K562 (cell line): ENCODE measurements around the gene FKBP1B. TPM values are rescaled to one million over a fixed set of nuclear protein-coding genes. Genes with fewer than 3 reads are reported as not detected.

Experiments used
- ATF7 ChIP-seq: fragments of 450-650 bp; IDR thresholded peaks from 2 replicates; pipeline ENCODE4 v1.7.1; 2014; ENCODE audit warnings: mild to moderate bottlenecking, moderate library complexity
- CC2D1A ChIP-seq: fragments of 450-650 bp; IDR thresholded peaks from 2 replicates; pipeline ENCODE4 v1.6.1; 2017; ENCODE audit warnings: mild to moderate bottlenecking
- ETV5 ChIP-seq: sonication (generic); formaldehyde crosslinking; IDR thresholded peaks from 2 replicates; pipeline ENCODE4 v1.4.0; 2020; ENCODE audit warnings: low read depth, mild to moderate bottlenecking, missing genetic modification reagents
- HDAC3 ChIP-seq: fragments of 450-650 bp; IDR thresholded peaks from 2 replicates; pipeline ENCODE4 v1.6.1; 2018; ENCODE audit warnings: borderline replicate concordance, mild to moderate bottlenecking, moderate library complexity; ENCODE audit not compliant: partially characterized antibody
- IRF2 ChIP-seq: sonication (generic); formaldehyde crosslinking; IDR thresholded peaks from 2 replicates; pipeline ENCODE4 v1.8.1; 2022; ENCODE audit warnings: mild to moderate bottlenecking, missing genetic modification reagents
- JUND ChIP-seq, 2 experiments: IDR thresholded peaks; 2 replicates in 1 of 2; 3 replicates in 1 of 2; pipeline ENCODE4 v1.6.1; 2011; ENCODE audit warnings: borderline replicate concordance in 2 of 2, low read depth in 2 of 2, low read length in 2 of 2, improper control_type of control experiment in 1 of 2, missing biosample characterization in 1 of 2, missing genetic modification characterization in 1 of 2, missing genetic modification reagents in 1 of 2
- KDM2B ChIP-seq: fragments of 250-450 bp; sonication (Bioruptor Pico); IDR thresholded peaks from 2 replicates; pipeline ENCODE4 v1.8.0; 2021; ENCODE audit warnings: mild to moderate bottlenecking, moderate library complexity
- L3MBTL2 ChIP-seq: fragments of 450-650 bp; IDR thresholded peaks from 2 replicates; pipeline ENCODE4 v1.6.1; 2016; ENCODE audit warnings: mild to moderate bottlenecking, moderate library complexity
- SMARCC2 ChIP-seq: fragments of 450-650 bp; IDR thresholded peaks from 2 replicates; pipeline ENCODE4 v1.6.1; 2017; ENCODE audit warnings: antibody characterized with exemption, moderate library complexity, mild to moderate bottlenecking, low read depth
- STAT5B ChIP-seq: fragments of 250-450 bp; sonication (Bioruptor Pico); IDR thresholded peaks from 2 replicates; pipeline ENCODE4 v1.8.0; 2021; ENCODE audit warnings: mild to moderate bottlenecking, inconsistent platforms
- TAF1 ChIP-seq: IDR thresholded peaks from 2 replicates; pipeline ENCODE4 v1.6.1; 2011; ENCODE audit warnings: mild to moderate bottlenecking, low read length, moderate library complexity; ENCODE audit not compliant: insufficient read depth, control insufficient read depth, severe bottlenecking; ENCODE audit errors: extremely low read depth
- TARDBP ChIP-seq: fragments of 450-650 bp; IDR thresholded peaks from 2 replicates; pipeline ENCODE4 v1.6.1; 2016
- TCF7L2 ChIP-seq: fragments of 150-350 bp; IDR thresholded peaks from 2 replicates; pipeline ENCODE4 v1.6.1; 2016; ENCODE audit warnings: low read depth, mild to moderate bottlenecking, low read length, moderate library complexity
- polyA plus RNA-seq, 8 experiments: library from polyadenylated mRNA; depleted of rRNA in 4 of 8; stranded (reverse) in 5 of 8; unstranded in 3 of 8; fragments of >200 nt; fragmentation: Nextera tagmentation in 2 of 8; fragmentation: Illumina TruSeq in 1 of 8; extraction: Ambion mirVana in 2 of 8; extraction: Trizol in 1 of 8; gene quantifications; 2 replicates each; pipeline versions ENCODE4 v1.2.1 to v1.2.3, GENCODE V29; 2011 to 2014; ENCODE audit warnings: inconsistent platforms in 1 of 8, missing spikeins in 1 of 8
- total RNA-seq, 7 experiments: library from RNA; depleted of rRNA in 6 of 7; stranded (reverse); fragments of >200 nt in 6 of 7; fragmentation: Illumina TruSeq in 2 of 7; extraction: Trizol in 2 of 7; gene quantifications; 2 replicates each; pipeline versions ENCODE4 v1.2.1 to v1.2.3, GENCODE V29; 2011 to 2021; ENCODE audit warnings: low replicate concordance in 1 of 7
- TF ChIP-seq, protein P1 (sequence below): fragments of 150-350 bp; IDR thresholded peaks from 2 replicates; pipeline ENCODE4 v1.6.1; 2014; ENCODE audit warnings: low read depth, mild to moderate bottlenecking, low read length, borderline replicate concordance
- TF ChIP-seq, protein P2 (sequence below): fragments of 450-650 bp; IDR thresholded peaks from 2 replicates; pipeline ENCODE4 v1.6.1; 2017; ENCODE audit warnings: mild to moderate bottlenecking, moderate library complexity
- TF ChIP-seq, protein P3 (sequence below), 2 experiments: fragments of 450-650 bp in 1 of 2; sonication (generic) in 1 of 2; formaldehyde crosslinking; conservative IDR thresholded peaks; 2 replicates each; pipeline versions ENCODE4 v1.4.0 to v1.8.1; 2020 to 2022; ENCODE audit warnings: mild to moderate bottlenecking in 1 of 2, missing genetic modification reagents in 1 of 2
- TF ChIP-seq, protein P4 (sequence below): fragments of 450-650 bp; IDR thresholded peaks from 2 replicates; pipeline ENCODE4 v1.7.0; 2016; ENCODE audit warnings: borderline replicate concordance

FKBP1B gene
- total and polyA plus RNA-seq, 9 of the 15 experiments (the other 6 are each of a cell fraction or from before 2014, with no cell fraction given): 0.58 to 9.4 (median 1.6) TPM

DNA sequence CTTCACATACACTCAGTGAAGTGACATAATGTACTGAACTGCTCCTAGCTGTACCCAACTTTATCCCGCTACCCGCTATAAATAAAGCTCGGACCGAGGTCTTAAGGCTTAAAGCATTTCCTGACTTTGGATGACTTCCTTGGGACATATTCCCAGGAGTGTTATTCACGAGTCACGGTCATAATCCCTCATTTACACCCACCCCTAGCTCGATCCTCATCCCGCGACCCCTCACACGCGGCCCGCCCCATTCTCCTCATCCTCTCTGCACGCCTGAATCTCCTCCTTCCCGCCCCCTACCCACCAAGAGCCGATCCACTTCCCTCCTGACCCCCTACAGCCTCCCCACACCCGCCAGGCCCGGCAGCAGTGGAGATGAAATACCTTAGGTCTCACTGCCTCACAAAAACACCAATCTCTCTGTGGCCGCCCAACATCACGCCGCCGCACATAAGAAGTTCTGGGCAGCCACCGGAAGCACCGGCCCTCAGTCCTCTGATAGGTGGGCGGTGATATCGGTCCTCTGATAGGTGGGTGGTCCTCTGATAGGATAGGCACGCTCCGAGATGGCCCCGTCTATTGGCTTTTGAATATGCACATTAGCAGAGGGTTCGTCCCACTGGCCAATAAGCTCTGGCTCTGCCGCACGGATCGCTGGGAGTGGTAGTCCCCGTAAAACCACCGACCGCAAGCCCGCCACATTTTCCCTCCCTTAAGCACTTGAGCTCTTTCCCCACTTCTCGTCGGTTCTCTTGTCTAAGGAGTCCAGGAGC lies 2.4 kb upstream of the FKBP1B start, which contains the start of gene WDCP (continued):
- TF ChIP-seq JUND (IDR thresholded peaks at IDR 0.05; ENCODE audit: borderline replicate concordance, low read depth, low read length) (no peak), JUND (tag; IDR thresholded peaks at IDR 0.05; ENCODE audit: borderline replicate concordance, low read depth, low read length) (no peak), TARDBP (no peak), TCF7L2 (no peak), ATF7 (peak; percentile 70; the same call in 1 of the 2 replicates), ETV5 (CRISPR knock-in tag) (0 out of 2 replicates have a peak, but pooled peaks have one; percentile 29), STAT5B (no peak), CC2D1A (0 out of 2 replicates have a peak, but pooled peaks have one; percentile 38), KDM2B (no peak), TAF1 (peak; percentile 95), HDAC3 (no peak), SMARCC2 (no peak), IRF2 (CRISPR knock-in tag) (no peak), L3MBTL2 (peak; percentile 65)
- TF ChIP-seq, protein P1, sequence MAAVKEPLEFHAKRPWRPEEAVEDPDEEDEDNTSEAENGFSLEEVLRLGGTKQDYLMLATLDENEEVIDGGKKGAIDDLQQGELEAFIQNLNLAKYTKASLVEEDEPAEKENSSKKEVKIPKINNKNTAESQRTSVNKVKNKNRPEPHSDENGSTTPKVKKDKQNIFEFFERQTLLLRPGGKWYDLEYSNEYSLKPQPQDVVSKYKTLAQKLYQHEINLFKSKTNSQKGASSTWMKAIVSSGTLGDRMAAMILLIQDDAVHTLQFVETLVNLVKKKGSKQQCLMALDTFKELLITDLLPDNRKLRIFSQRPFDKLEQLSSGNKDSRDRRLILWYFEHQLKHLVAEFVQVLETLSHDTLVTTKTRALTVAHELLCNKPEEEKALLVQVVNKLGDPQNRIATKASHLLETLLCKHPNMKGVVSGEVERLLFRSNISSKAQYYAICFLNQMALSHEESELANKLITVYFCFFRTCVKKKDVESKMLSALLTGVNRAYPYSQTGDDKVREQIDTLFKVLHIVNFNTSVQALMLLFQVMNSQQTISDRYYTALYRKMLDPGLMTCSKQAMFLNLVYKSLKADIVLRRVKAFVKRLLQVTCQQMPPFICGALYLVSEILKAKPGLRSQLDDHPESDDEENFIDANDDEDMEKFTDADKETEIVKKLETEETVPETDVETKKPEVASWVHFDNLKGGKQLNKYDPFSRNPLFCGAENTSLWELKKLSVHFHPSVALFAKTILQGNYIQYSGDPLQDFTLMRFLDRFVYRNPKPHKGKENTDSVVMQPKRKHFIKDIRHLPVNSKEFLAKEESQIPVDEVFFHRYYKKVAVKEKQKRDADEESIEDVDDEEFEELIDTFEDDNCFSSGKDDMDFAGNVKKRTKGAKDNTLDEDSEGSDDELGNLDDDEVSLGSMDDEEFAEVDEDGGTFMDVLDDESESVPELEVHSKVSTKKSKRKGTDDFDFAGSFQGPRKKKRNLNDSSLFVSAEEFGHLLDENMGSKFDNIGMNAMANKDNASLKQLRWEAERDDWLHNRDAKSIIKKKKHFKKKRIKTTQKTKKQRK: peak; percentile 68; the same call in 1 of the 2 replicates
- TF ChIP-seq, protein P2, sequence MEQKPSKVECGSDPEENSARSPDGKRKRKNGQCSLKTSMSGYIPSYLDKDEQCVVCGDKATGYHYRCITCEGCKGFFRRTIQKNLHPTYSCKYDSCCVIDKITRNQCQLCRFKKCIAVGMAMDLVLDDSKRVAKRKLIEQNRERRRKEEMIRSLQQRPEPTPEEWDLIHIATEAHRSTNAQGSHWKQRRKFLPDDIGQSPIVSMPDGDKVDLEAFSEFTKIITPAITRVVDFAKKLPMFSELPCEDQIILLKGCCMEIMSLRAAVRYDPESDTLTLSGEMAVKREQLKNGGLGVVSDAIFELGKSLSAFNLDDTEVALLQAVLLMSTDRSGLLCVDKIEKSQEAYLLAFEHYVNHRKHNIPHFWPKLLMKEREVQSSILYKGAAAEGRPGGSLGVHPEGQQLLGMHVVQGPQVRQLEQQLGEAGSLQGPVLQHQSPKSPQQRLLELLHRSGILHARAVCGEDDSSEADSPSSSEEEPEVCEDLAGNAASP: no peak
- TF ChIP-seq, protein P3, sequence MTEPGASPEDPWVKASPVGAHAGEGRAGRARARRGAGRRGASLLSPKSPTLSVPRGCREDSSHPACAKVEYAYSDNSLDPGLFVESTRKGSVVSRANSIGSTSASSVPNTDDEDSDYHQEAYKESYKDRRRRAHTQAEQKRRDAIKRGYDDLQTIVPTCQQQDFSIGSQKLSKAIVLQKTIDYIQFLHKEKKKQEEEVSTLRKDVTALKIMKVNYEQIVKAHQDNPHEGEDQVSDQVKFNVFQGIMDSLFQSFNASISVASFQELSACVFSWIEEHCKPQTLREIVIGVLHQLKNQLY (CRISPR knock-in tag; conservative IDR thresholded peaks at IDR 0.05): no peak
- TF ChIP-seq, protein P4, sequence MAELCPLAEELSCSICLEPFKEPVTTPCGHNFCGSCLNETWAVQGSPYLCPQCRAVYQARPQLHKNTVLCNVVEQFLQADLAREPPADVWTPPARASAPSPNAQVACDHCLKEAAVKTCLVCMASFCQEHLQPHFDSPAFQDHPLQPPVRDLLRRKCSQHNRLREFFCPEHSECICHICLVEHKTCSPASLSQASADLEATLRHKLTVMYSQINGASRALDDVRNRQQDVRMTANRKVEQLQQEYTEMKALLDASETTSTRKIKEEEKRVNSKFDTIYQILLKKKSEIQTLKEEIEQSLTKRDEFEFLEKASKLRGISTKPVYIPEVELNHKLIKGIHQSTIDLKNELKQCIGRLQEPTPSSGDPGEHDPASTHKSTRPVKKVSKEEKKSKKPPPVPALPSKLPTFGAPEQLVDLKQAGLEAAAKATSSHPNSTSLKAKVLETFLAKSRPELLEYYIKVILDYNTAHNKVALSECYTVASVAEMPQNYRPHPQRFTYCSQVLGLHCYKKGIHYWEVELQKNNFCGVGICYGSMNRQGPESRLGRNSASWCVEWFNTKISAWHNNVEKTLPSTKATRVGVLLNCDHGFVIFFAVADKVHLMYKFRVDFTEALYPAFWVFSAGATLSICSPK: no peak
